ENCODE results near the gene PIP5K1C. TPM values are rescaled to one million over a fixed set of nuclear protein-coding genes. Genes with fewer than 3 reads are reported as not detected.

PIP5K1C gene
- total and polyA plus RNA-seq, 10 of the 15 experiments (the other 5 are each of a cell fraction or from before 2014, with no cell fraction given), result 0.39 to 19.6 (median 5.3) TPM

GRCh38 chr19:3636506-3636905 lies 63.8 kb downstream of the PIP5K1C start (continued):
- no peak for TF ChIP-seq E4F1 (IDR thresholded peaks at IDR 0.05; ENCODE audit: borderline replicate concordance, partially characterized antibody)

- Histone ChIP-seq H3K79me2 (ENCODE audit: control insufficient read depth, insufficient read depth, low read length) (no peaks in the 10 kb centered on the region), H3K4me3 (no peak overlapping the region), H3K27ac (ENCODE audit: control insufficient read depth, insufficient read depth) (no peak overlapping the region), H3K36me3 (ENCODE audit: control insufficient read depth in 2 of 2, insufficient read depth in 2 of 2, low read length in 1 of 2) (no peaks in the 10 kb centered on the region; a peak in 1 of 4 replicates), H3K4me1 (ENCODE audit: control insufficient read depth, insufficient read depth, low read length) (no peaks in the 10 kb centered on the region), H3K27me3 (replicated peaks in 1 of 2; ENCODE audit: control insufficient read depth in 2 of 2, insufficient read depth in 2 of 2, low read length in 1 of 2) (no peaks in the 10 kb centered on the region), H3K9me3 (replicated peaks; ENCODE audit: control insufficient read depth, insufficient read depth, low read length) (no peaks in the 10 kb centered on the region), H3K4me2 (ENCODE audit: control insufficient read depth, insufficient read depth) (no peak overlapping the region), H2AFZ (ENCODE audit: control insufficient read depth, low read depth, low read length) (no peak overlapping the region), H4K20me1 (ENCODE audit: control insufficient read depth, insufficient read depth) (no peaks in the 10 kb centered on the region), H3K9ac (ENCODE audit: control insufficient read depth, insufficient read depth, low read length) (no peak overlapping the region)
- ATAC-seq, result no peak
- 92% methylated on average over 18 of the region's 19 CpGs for WGBS (ENCODE audit: insufficient coverage, insufficient replicate concordance, low lambda C conversion rate, missing lambda C conversion rate)
- DNase-seq (ENCODE audit: low read depth, low spot score), result no peak
- in situ Hi-C loops (cut with MboI) (no loop called here), intact Hi-C loops (cut with micrococcal nuclease; ENCODE audit: unreplicated experiment) (no loop called here)
- no peak for FAIRE-seq
- TF ChIP-seq IRF5 (IDR thresholded peaks at IDR 0.05; ENCODE audit: borderline replicate concordance) (no peak), SREBF2 (IDR thresholded peaks at IDR 0.05; ENCODE audit: low read length) (no peak), HDAC6 (IDR thresholded peaks at IDR 0.05; ENCODE audit: unreplicated experiment) (no peak), RFX5 (IDR thresholded peaks at IDR 0.05; ENCODE audit: low read depth, low read length) (no peak), NR2C1 (IDR thresholded peaks at IDR 0.05) (no peak), JUND (IDR thresholded peaks at IDR 0.05; ENCODE audit: low read depth, low read length) (no peak), ETV6 (conservative IDR thresholded peaks at IDR 0.05 in 1 of 2, IDR thresholded peaks at IDR 0.05 in 1 of 2; ENCODE audit: borderline replicate concordance in 1 of 2, low read depth in 1 of 2) (no peak), MYB (IDR thresholded peaks at IDR 0.05; ENCODE audit: borderline replicate concordance, low read depth, low read length) (no peak), EED (IDR thresholded peaks at IDR 0.05; ENCODE audit: low read depth) (no peak), TBL1XR1 (IDR thresholded peaks at IDR 0.05; ENCODE audit: low read depth, low read length) (no peak), CBX3 (IDR thresholded peaks at IDR 0.05; ENCODE audit: borderline replicate concordance, low read depth) (no peak), MAX (IDR thresholded peaks at IDR 0.05; ENCODE audit: low read depth, low read length) (no peak)
- ChIA-PET CTCF (no interaction called here), SMC1A (ENCODE audit: uncharacterized antibody, unreplicated experiment) (no interaction called here), RAD21 (ENCODE audit: unreplicated experiment) (no interaction called here), POLR2A (no interaction called here)
- BruUV-seq (replicated peaks), result no TSS peak
These were observed 65.7 kb downstream of the PIP5K1C start for GRCh38 chr19:3634496-3635045.
